Transverse colon (tissue), 4 donors: ENCODE results near the gene SUGCT. TPM values are rescaled to one million over a fixed set of nuclear protein-coding genes. Genes with fewer than 3 reads are reported as not detected.
"Not testable (repeated sequence)": the region's sequence is repeated elsewhere in the genome, so short reads cannot be mapped to it uniquely, and the experiment has no call there.

Experiments
- DNase-seq: peaks from one replicate; pipeline ENCODE4 v3.0.0-alpha.2; 2019
- H3K27ac ChIP-seq, 4 donors: fragments of 200-600 bp; sonication (generic); 2 replicates each; pipeline ENCODE4 v1.5.1; 2016 to 2018; ENCODE audit warnings: inconsistent platforms in 4 of 4
- H3K27me3 ChIP-seq: fragments of 200-600 bp; sonication (generic); 2 replicates; pipeline ENCODE4 v1.5.1; 2017; ENCODE audit warnings: inconsistent platforms
- H3K36me3 ChIP-seq, 4 donors: fragments of 200-600 bp; sonication (generic); 2 replicates each; pipeline ENCODE4 v1.5.1; 2017 to 2019; ENCODE audit warnings: inconsistent platforms in 4 of 4
- H3K4me1 ChIP-seq, 4 donors: fragments of 200-600 bp; sonication (generic); 2 replicates each; pipeline ENCODE4 v1.5.1; 2017 to 2020; ENCODE audit warnings: inconsistent platforms in 4 of 4
- H3K4me3 ChIP-seq, 4 donors: fragments of 200-600 bp; sonication (generic); 1 replicate in 1 of 4; 2 replicates in 3 of 4; pipeline versions ENCODE4 v1.5.1 to v1.6.1; 2017 to 2019; ENCODE audit warnings: inconsistent platforms in 4 of 4
- H3K9me3 ChIP-seq, 2 donors: fragments of 200-600 bp; sonication (generic); 2 replicates each; pipeline ENCODE4 v1.5.1; 2017 to 2019; ENCODE audit warnings: inconsistent platforms in 2 of 2
- EP300 ChIP-seq: sonication (generic); formaldehyde crosslinking; IDR thresholded peaks from one replicate; pipeline ENCODE4 v1.6.1; 2017; ENCODE audit warnings: antibody characterized with exemption, low read depth
- POLR2A ChIP-seq: fragments of 450-650 bp; IDR thresholded peaks from one replicate; pipeline ENCODE4 v1.6.1; 2016; ENCODE audit warnings: antibody characterized with exemption, mild to moderate bottlenecking, moderate library complexity
- POLR2AphosphoS5 ChIP-seq, 3 donors: sonication (generic); formaldehyde crosslinking; IDR thresholded peaks; one replicate each; pipeline ENCODE4 v1.6.1; 2016; ENCODE audit warnings: antibody characterized with exemption in 3 of 3
- WGBS, 2 donors: methylation state at CpG; one replicate each; pipeline ENCODE4 v1.1.5; 2018; ENCODE audit warnings: low coverage in 1 of 2; 5-methylcytosine and 5-hydroxymethylcytosine counted together
- in situ Hi-C, 4 donors: fragments of 200-750 bp; cut with MboI; loops; one replicate each; pipeline versions ENCODE4 v1.15.0 to v1.15.1; 2017; ENCODE audit warnings: low sequenced_read_pairs in 3 of 4, low pct_ligation_motif_present in 1 of 4, low pct_unique_long_range_greater_than_20kb in 1 of 4
- intact Hi-C: fragments of 100-400 bp; cut with DNase I; formaldehyde crosslinking; loops from one replicate; pipeline ENCODE4 v1.15.1; 2023; ENCODE audit warnings: low total_unique reads
- total RNA-seq, 4 donors: library from RNA; depleted of rRNA; stranded (reverse); fragments of >200 nt; gene quantifications; one replicate each; pipeline ENCODE4 v1.1.0, GENCODE V29; 2016
- TF ChIP-seq, protein P1 (sequence below), 5 experiments: fragments of 200-600 bp in 3 of 5; fragments of 450-650 bp in 2 of 5; sonication (generic) in 3 of 5; IDR thresholded peaks; 1 replicate in 2 of 5; 2 replicates in 3 of 5; pipeline ENCODE4 v1.5.1; 2016 to 2017; ENCODE audit warnings: antibody characterized with exemption in 5 of 5, inconsistent platforms in 3 of 5, mild to moderate bottlenecking in 2 of 5, moderate library complexity in 1 of 5

The SUGCT gene
- total RNA-seq, 4 donors from 2014 or later, result 2.6 to 44.5 (median 15.9) TPM

DNA sequence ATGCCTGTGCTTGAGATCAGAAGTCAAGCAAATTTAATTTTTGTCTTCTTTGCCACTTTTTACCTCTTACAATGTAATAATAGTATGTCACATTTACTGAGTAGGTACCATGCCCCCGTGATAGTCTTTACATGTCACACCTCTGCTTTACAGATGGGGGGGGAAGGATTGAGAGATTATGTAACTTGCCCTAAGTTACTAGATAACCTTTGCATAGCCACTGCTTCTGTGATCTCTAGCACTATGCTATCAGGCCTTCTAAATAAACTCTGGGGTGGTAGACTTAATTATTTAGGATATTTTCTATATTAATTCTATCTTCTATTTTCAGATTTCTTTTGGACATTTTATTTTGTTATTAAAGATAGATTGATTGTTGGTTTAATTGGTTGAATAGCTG is 514.4 kb downstream of the SUGCT start:
- no peaks in the 10 kb centered on the region for H3K9me3 ChIP-seq
- H3K27ac ChIP-seq, result no peak overlapping the region
- WGBS, 2 donors, result 75 to 100% methylated on average over 1 of the region's 1 CpG
- no peak for DNase-seq
- in situ Hi-C loops (no loop called here), intact Hi-C loops (no loop called here)
- no peaks in the 10 kb centered on the region for H3K36me3 ChIP-seq
- TF ChIP-seq, protein P1, sequence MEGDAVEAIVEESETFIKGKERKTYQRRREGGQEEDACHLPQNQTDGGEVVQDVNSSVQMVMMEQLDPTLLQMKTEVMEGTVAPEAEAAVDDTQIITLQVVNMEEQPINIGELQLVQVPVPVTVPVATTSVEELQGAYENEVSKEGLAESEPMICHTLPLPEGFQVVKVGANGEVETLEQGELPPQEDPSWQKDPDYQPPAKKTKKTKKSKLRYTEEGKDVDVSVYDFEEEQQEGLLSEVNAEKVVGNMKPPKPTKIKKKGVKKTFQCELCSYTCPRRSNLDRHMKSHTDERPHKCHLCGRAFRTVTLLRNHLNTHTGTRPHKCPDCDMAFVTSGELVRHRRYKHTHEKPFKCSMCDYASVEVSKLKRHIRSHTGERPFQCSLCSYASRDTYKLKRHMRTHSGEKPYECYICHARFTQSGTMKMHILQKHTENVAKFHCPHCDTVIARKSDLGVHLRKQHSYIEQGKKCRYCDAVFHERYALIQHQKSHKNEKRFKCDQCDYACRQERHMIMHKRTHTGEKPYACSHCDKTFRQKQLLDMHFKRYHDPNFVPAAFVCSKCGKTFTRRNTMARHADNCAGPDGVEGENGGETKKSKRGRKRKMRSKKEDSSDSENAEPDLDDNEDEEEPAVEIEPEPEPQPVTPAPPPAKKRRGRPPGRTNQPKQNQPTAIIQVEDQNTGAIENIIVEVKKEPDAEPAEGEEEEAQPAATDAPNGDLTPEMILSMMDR (IDR thresholded peaks at IDR 0.05), result no peak
- TF ChIP-seq EP300 (no peak), POLR2AphosphoS5 (IDR thresholded peaks at IDR 0.05) (no peak), POLR2A (no peak)
- H3K4me3 ChIP-seq, result no peak overlapping the region
- H3K27me3 ChIP-seq, result no peaks in the 10 kb centered on the region
- H3K4me1 ChIP-seq, result no peaks in the 10 kb centered on the region

DNA sequence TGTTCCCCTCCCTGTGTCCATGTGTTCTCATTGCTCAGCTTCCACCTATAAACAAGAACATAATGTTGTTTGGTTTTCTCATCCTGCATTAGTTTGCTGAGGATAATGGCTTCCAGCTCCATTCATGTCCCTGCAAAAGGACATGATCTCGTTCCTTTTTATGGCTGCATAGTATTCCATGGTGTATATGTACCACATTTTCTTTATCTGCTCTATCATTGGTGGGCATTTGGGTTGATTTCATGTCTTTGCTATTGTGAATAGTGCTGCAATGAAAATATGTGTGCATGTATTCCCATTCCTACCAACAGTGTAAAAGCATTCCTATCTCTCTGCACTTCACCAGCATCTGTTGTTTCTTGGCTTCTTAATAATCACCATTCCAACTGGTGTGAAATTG is 516.1 kb downstream of the SUGCT start:
- DNase-seq, H3K4me1 ChIP-seq, H3K36me3 ChIP-seq, H3K9me3 ChIP-seq, in situ Hi-C loops, H3K4me3 ChIP-seq, H3K27me3 ChIP-seq, intact Hi-C loops, H3K27ac ChIP-seq: not testable (repeated sequence)
- 67 to 78% methylated on average over 1 of the region's 1 CpG for WGBS, 2 donors

DNA sequence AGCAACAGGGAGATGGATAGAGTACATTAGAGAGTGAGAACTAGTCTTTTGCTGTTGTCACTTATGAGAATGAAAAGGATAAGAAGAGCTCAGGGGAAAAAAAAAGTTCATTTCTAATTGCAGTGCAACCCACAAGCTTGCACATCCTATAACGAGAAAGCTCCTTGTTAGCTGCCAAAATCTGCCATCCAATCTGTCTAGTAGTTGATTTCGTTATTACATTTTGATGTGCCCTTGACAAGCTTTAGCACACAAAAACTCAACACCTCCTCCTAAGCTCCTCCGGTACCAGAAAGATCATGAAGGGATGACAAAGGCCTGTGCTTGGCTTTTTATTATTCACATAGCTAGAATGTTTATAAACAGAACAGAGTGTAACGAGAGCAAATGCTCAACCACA is 519.4 kb downstream of the SUGCT start:
- Histone ChIP-seq H3K4me3 (no peak overlapping the region), H3K36me3 (no peaks in the 10 kb centered on the region), H3K9me3 (no peaks in the 10 kb centered on the region), H3K4me1 (no peaks in the 10 kb centered on the region), H3K27me3 (no peaks in the 10 kb centered on the region), H3K27ac (no peak overlapping the region)
- TF ChIP-seq, protein P1 (IDR thresholded peaks at IDR 0.05), result no peak
- TF ChIP-seq EP300 (no peak), POLR2A (no peak), POLR2AphosphoS5 (IDR thresholded peaks at IDR 0.05) (no peak)
- DNase-seq, result no peak
- WGBS, 2 donors, result 66 to 80% methylated on average over 4 of the region's 4 CpGs
- in situ Hi-C loops (no loop called here), intact Hi-C loops (no loop called here)

DNA sequence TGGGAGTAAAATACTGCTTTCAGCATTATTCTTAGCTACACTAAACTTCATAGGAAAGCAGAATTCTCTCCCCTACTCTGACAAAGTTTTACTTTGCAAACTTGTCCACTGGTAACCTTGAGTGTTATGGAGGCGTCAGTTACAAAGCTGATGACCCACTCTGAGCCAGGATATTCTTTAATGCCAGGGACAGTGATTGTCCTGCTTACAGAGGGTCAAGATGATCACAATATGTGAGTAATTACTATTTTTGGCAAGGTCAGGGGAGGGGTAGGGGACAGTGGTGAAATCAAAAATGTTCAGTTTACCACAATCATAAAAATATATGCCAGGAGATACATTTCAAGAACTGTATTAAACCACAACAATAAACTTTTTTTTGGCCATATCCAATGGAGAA is 520.6 kb downstream of the SUGCT start:
- Histone ChIP-seq H3K9me3 (no peaks in the 10 kb centered on the region), H3K27ac (no peak overlapping the region), H3K4me1 (no peaks in the 10 kb centered on the region), H3K36me3 (no peaks in the 10 kb centered on the region), H3K4me3 (no peak overlapping the region), H3K27me3 (no peaks in the 10 kb centered on the region)
- intact Hi-C loops (no loop called here), in situ Hi-C loops (no loop called here)
- WGBS, 2 donors, result 94% methylated on average over 1 of the region's 1 CpG; no CpG with 5 or more reads in 1 of the 2 donors
- no peak for DNase-seq
- TF ChIP-seq POLR2AphosphoS5 (IDR thresholded peaks at IDR 0.05) (no peak), EP300 (no peak), POLR2A (no peak)
- TF ChIP-seq, protein P1 (IDR thresholded peaks at IDR 0.05), result no peak

DNA sequence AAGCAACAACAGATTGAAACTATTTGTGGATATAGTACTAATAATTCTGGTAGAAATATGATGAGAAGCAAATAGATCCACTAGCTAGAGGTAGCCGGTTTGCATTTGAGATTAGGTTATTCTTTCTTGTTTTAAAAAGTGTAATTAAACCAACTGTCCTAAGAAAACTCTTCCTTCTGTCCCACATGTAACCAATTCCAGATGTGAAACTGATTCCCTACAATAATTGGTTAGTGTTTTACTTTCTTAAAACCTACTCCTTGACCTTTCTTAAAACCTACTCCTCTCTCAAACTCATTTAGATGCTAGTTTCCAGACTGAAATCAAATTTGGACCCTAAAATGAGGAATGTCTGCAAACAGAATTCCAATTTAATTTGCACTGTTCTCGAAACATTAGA is 521.5 kb downstream of the SUGCT start:
- Histone ChIP-seq H3K27me3 (no peaks in the 10 kb centered on the region), H3K4me1 (no peaks in the 10 kb centered on the region), H3K27ac (no peak overlapping the region), H3K9me3 (no peaks in the 10 kb centered on the region), H3K4me3 (no peak overlapping the region), H3K36me3 (no peaks in the 10 kb centered on the region)
- TF ChIP-seq POLR2A, result no peak
- TF ChIP-seq, protein P1 (IDR thresholded peaks at IDR 0.05), result no peak
- in situ Hi-C loops, result no loop called here
- WGBS, 2 donors, result 82 to 94% methylated on average over 2 of the region's 2 CpGs
- intact Hi-C loops, result no loop called here
- no peak for DNase-seq
